Esophagus muscularis mucosa (tissue), 4 donors: Measurements from ENCODE around the gene UBE4B.

ENCODE experiments used
- CTCF ChIP-seq, 3 experiments: fragments of 200-600 bp in 2 of 3; fragments of 450-650 bp in 1 of 3; sonication (generic) in 2 of 3; IDR thresholded peaks; one replicate each; pipeline ENCODE4 v1.5.1; 2017 to 2019; ENCODE audit warnings: antibody characterized with exemption in 3 of 3, mild to moderate bottlenecking in 2 of 3, moderate library complexity in 1 of 3
- EP300 ChIP-seq: sonication (generic); formaldehyde crosslinking; IDR thresholded peaks from one replicate; pipeline ENCODE4 v1.6.1; 2017; ENCODE audit warnings: antibody characterized with exemption
- POLR2A ChIP-seq: fragments of 450-650 bp; IDR thresholded peaks from one replicate; pipeline ENCODE4 v1.6.1; 2017; ENCODE audit warnings: antibody characterized with exemption, moderate library complexity, mild to moderate bottlenecking, low read depth
- POLR2AphosphoS5 ChIP-seq, 2 donors: sonication (generic); formaldehyde crosslinking; IDR thresholded peaks; one replicate each; pipeline ENCODE4 v1.6.1; 2017; ENCODE audit warnings: antibody characterized with exemption in 2 of 2

GRCh38 chr1:10007169-10007568 is 25.6 kb upstream of the UBE4B start:
- TF ChIP-seq CTCF (IDR thresholded peaks at IDR 0.05) (no peak), POLR2A (no peak), POLR2AphosphoS5 (IDR thresholded peaks at IDR 0.05) (no peak), EP300 (no peak)
